ENCODE results near the gene TMEM117. TPM values are rescaled to one million over a fixed set of nuclear protein-coding genes. Genes with fewer than 3 reads are reported as not detected.

TMEM117 gene
- total RNA-seq, 4 donors from 2014 or later = 16.9 to 24.9 (median 21.1) TPM

- WGBS, 2 donors = 75 to 86% methylated on average over 2 of the region's 2 CpGs
- no peaks in the 10 kb centered on the region for H3K9me3 ChIP-seq
- TF ChIP-seq POLR2A (IDR thresholded peaks at IDR 0.05) (no peak), EP300 (IDR thresholded peaks at IDR 0.05) (no peak)
- TF ChIP-seq, protein P1, sequence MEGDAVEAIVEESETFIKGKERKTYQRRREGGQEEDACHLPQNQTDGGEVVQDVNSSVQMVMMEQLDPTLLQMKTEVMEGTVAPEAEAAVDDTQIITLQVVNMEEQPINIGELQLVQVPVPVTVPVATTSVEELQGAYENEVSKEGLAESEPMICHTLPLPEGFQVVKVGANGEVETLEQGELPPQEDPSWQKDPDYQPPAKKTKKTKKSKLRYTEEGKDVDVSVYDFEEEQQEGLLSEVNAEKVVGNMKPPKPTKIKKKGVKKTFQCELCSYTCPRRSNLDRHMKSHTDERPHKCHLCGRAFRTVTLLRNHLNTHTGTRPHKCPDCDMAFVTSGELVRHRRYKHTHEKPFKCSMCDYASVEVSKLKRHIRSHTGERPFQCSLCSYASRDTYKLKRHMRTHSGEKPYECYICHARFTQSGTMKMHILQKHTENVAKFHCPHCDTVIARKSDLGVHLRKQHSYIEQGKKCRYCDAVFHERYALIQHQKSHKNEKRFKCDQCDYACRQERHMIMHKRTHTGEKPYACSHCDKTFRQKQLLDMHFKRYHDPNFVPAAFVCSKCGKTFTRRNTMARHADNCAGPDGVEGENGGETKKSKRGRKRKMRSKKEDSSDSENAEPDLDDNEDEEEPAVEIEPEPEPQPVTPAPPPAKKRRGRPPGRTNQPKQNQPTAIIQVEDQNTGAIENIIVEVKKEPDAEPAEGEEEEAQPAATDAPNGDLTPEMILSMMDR (IDR thresholded peaks at IDR 0.05) = no peak
- H3K36me3 ChIP-seq = no peaks in the 10 kb centered on the region
- no peak for DNase-seq (ENCODE audit: low spot score in 2 of 2)
- no peak overlapping the region for H3K27ac ChIP-seq
- H3K27me3 ChIP-seq = no peaks in the 10 kb centered on the region
- no peak overlapping the region for H3K4me3 ChIP-seq
- H3K4me1 ChIP-seq = peaks cover 0 to 5% (median 1%) of the 10 kb centered on the region in 4 donors
Observed at GRCh38 chr12:43812057-43812456, 23.8 kb upstream of the TMEM117 start.

DNA sequence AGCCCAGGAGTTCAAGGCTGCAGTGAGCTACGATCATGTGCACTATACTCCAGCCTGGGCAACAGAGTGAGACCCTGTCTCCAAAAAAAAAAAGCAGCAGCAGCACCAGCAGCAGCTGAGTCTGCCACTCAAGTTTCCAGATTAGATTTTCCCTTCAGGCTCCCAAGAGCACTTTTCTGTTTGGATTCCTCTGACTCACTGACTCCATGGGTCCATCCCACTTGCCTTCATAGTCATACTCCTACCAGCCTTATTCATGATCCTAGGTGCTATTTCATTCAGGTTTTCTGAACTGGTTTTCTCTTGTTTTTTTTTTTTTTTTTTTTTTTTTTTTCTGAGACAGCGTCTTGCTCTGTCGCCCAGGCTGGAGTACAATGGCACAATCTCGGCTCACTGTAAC is 23.0 kb upstream of the TMEM117 start:
- Histone ChIP-seq H3K27me3 (no peaks in the 10 kb centered on the region), H3K4me3 (no peak overlapping the region), H3K4me1 (no peaks in the 10 kb centered on the region), H3K27ac (no peak overlapping the region), H3K36me3 (no peaks in the 10 kb centered on the region), H3K9me3 (no peaks in the 10 kb centered on the region)
- WGBS, 2 donors = 92 to 94% methylated on average over 4 of the region's 4 CpGs
- no peak for TF ChIP-seq POLR2A (IDR thresholded peaks at IDR 0.05)
- TF ChIP-seq EP300 (IDR thresholded peaks at IDR 0.05) = no peak
- DNase-seq (ENCODE audit: low spot score in 2 of 2) = no peak

- no peak overlapping the region for H3K27ac ChIP-seq
- H3K36me3 ChIP-seq = no peaks in the 10 kb centered on the region
- no peaks in the 10 kb centered on the region for H3K9me3 ChIP-seq
- no peak overlapping the region for H3K4me3 ChIP-seq
- no peak for DNase-seq (ENCODE audit: low spot score in 2 of 2)
- H3K27me3 ChIP-seq = no peaks in the 10 kb centered on the region
- H3K4me1 ChIP-seq = no peaks in the 10 kb centered on the region
- WGBS, 2 donors = 52 to 64% methylated on average over 3 of the region's 3 CpGs
- TF ChIP-seq EP300 (IDR thresholded peaks at IDR 0.05) = no peak
- TF ChIP-seq POLR2A (IDR thresholded peaks at IDR 0.05) = no peak
- TF ChIP-seq, protein P1 (IDR thresholded peaks at IDR 0.05) = no peak
Observed at GRCh38 chr12:43815416-43815815, 20.5 kb upstream of the TMEM117 start.

DNA sequence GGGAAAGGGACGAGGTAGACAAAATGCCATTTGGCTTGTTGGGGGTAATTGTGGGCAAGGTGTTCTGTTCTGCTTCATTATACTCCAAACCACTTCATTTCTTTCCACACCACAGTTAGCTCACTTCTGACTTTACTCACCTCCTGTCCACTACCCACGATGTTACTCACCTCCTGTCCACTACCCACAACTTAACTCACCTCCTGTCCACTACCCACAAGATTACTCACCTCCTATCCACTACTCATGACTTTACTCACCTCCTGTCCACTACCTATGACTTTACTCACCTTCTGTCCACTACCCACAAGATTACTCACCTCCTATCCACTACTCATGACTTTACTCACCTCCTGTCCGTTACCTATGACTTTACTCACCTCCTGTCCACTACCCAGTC is 19.7 kb upstream of the TMEM117 start:
- Histone ChIP-seq H3K4me1 (no peaks in the 10 kb centered on the region), H3K4me3 (no peak overlapping the region), H3K27ac (no peak overlapping the region), H3K27me3 (no peaks in the 10 kb centered on the region), H3K9me3 (no peaks in the 10 kb centered on the region), H3K36me3 (no peaks in the 10 kb centered on the region)
- no peak for TF ChIP-seq EP300 (IDR thresholded peaks at IDR 0.05)
- TF ChIP-seq POLR2A (IDR thresholded peaks at IDR 0.05) = no peak
- TF ChIP-seq, protein P1 (IDR thresholded peaks at IDR 0.05) = no peak
- WGBS, 2 donors = 72 to 81% methylated on average over 3 of the region's 3 CpGs
- DNase-seq (ENCODE audit: low spot score in 2 of 2) = no peak

GRCh38 chr12:43824207-43824775 is 11.6 kb upstream of the TMEM117 start:
- H3K27me3 ChIP-seq = no peaks in the 10 kb centered on the region
- no peaks in the 10 kb centered on the region for H3K36me3 ChIP-seq
- H3K9me3 ChIP-seq = no peaks in the 10 kb centered on the region
- H3K4me3 ChIP-seq = no peak overlapping the region
- WGBS, 2 donors = 92 to 94% methylated on average over 8 of the region's 8 CpGs
- H3K4me1 ChIP-seq = peaks cover 0 to 1% (median under 1%) of the 10 kb centered on the region in 4 donors
- no peak for TF ChIP-seq EP300 (IDR thresholded peaks at IDR 0.05)
- no peak for TF ChIP-seq POLR2A (IDR thresholded peaks at IDR 0.05)
- TF ChIP-seq, protein P1 (IDR thresholded peaks at IDR 0.05) = no peak
- no peak for DNase-seq (ENCODE audit: low spot score in 2 of 2)
- no peak overlapping the region for H3K27ac ChIP-seq

Measured in tibial nerve (tissue), 4 donors.